Endodermal cell (in vitro differentiated cells): Measurements from ENCODE around the gene FLCN. TPM values are rescaled to one million over a fixed set of nuclear protein-coding genes. Genes with fewer than 3 reads are reported as not detected.

ENCODE experiments used
- DNase-seq: peaks from one replicate; pipeline ENCODE4 v3.0.0-alpha.2; 2017
- H3K27ac ChIP-seq: 2 replicates; pipeline ENCODE4 v1.5.1; 2013; ENCODE audit warnings: mild to moderate bottlenecking, low read depth, low read length, moderate library complexity
- H3K27me3 ChIP-seq: 2 replicates; pipeline ENCODE4 v1.6.1; 2013; ENCODE audit warnings: mild to moderate bottlenecking, low read length, moderate library complexity; ENCODE audit not compliant: insufficient read depth, control insufficient read depth, poor library complexity, severe bottlenecking
- H3K36me3 ChIP-seq: 2 replicates; pipeline ENCODE4 v1.7.0; 2013; ENCODE audit warnings: mild to moderate bottlenecking, low read length, moderate library complexity; ENCODE audit not compliant: control insufficient read depth, insufficient read depth
- H3K4me1 ChIP-seq: one replicate; pipeline ENCODE4 v1.7.0; 2013; ENCODE audit warnings: low read length; ENCODE audit not compliant: control insufficient read depth, insufficient read depth
- H3K4me3 ChIP-seq: 2 replicates; pipeline ENCODE4 v1.5.1; 2013; ENCODE audit warnings: mild to moderate bottlenecking, low read length, moderate library complexity
- H3K9ac ChIP-seq: 2 replicates; pipeline ENCODE4 v1.6.1; 2013; ENCODE audit warnings: mild to moderate bottlenecking, low read length, moderate library complexity; ENCODE audit not compliant: poor library complexity, severe bottlenecking; ENCODE audit errors: extremely low read depth
- H3K9me3 ChIP-seq: 2 replicates; pipeline ENCODE4 v1.6.1; 2013; ENCODE audit warnings: mild to moderate bottlenecking, low read length, moderate library complexity; ENCODE audit not compliant: control insufficient read depth
- H3K27ac Mint-ChIP-seq: 2 replicates; pipeline ENCODE4 v1.8.0; 2020; ENCODE audit warnings: mixed read lengths
- H3K27me3 Mint-ChIP-seq: 2 replicates; pipeline ENCODE4 v1.8.0; 2021; ENCODE audit warnings: mild to moderate bottlenecking, mixed read lengths; ENCODE audit not compliant: insufficient read depth
- H3K36me3 Mint-ChIP-seq: 2 replicates; pipeline ENCODE4 v1.8.0; 2020; ENCODE audit warnings: low read depth, mixed read lengths
- H3K4me1 Mint-ChIP-seq: 2 replicates; pipeline ENCODE4 v1.8.0; 2020; ENCODE audit warnings: mixed read lengths
- H3K4me3 Mint-ChIP-seq: 2 replicates; pipeline ENCODE4 v1.8.0; 2020; ENCODE audit warnings: mild to moderate bottlenecking, moderate library complexity, mixed read lengths
- H3K9me3 Mint-ChIP-seq: 2 replicates; pipeline ENCODE4 v1.8.0; 2020; ENCODE audit warnings: mild to moderate bottlenecking, mixed read lengths
- CTCF ChIP-seq: fragments of 200-600 bp; sonication (generic); conservative IDR thresholded peaks from 2 replicates; pipeline ENCODE4 v1.5.0; 2021; ENCODE audit warnings: antibody characterized with exemption, mild to moderate bottlenecking
- WGBS, 2 experiments: methylation state at CpG; one replicate each; pipeline versions ENCODE4 v1.1.5 to v1.1.7; 2013; ENCODE audit warnings: missing lambda C conversion rate in 2 of 2, mixed read lengths in 1 of 2; ENCODE audit not compliant: insufficient coverage in 1 of 2, insufficient read length in 1 of 2; 5-methylcytosine and 5-hydroxymethylcytosine counted together
- total RNA-seq, 2 donors: library from RNA; stranded (reverse); fragmentation: NEBNext Ultra II Directional in 1 of 2; extraction: Animal tissue kit (Norgen Biotek cat#: 25700) in 1 of 2; gene quantifications; 2 replicates in 1 of 2; 3 replicates in 1 of 2; pipeline ENCODE4 v1.2.1, GENCODE V29; 2021

Gene FLCN
- total RNA-seq, 2 donors from 2014 or later, result 41.8 to 47.2 TPM

- Histone ChIP-seq H3K4me3 (no peak overlapping the region), H3K9me3 (no peaks in the 10 kb centered on the region), H3K9ac (no peak overlapping the region), H3K36me3 (peaks cover 7% of the 10 kb centered on the region), H3K4me1 (no peaks in the 10 kb centered on the region), H3K27me3 (peaks cover 13% of the 10 kb centered on the region), H3K27ac (no peak overlapping the region)
- H3K27ac Mint-ChIP-seq, result no peak overlapping the region
- no peaks in the 10 kb centered on the region for H3K27me3 Mint-ChIP-seq
- WGBS, 2 experiments, result 97 to 100% methylated on average over 3 to 6 of the region's 8 CpGs
- no peak for TF ChIP-seq CTCF
- no peak for DNase-seq
- peaks cover 12% of the 10 kb centered on the region for H3K36me3 Mint-ChIP-seq
- no peak overlapping the region for H3K4me3 Mint-ChIP-seq
- H3K9me3 Mint-ChIP-seq, result peaks cover 2% of the 10 kb centered on the region
- H3K4me1 Mint-ChIP-seq, result no peaks in the 10 kb centered on the region
Measured at GRCh38 chr17:17207998-17208397, 29.0 kb downstream of the FLCN start.

GRCh38 chr17:17206913-17207335, 30.0 kb downstream of the FLCN start:
- no peak overlapping the region for H3K27ac ChIP-seq
- H3K27me3 ChIP-seq, result peaks cover 13% of the 10 kb centered on the region
- no peak overlapping the region for H3K27ac Mint-ChIP-seq
- no peak for TF ChIP-seq CTCF
- no peaks in the 10 kb centered on the region for H3K4me1 Mint-ChIP-seq
- 93 to 94% methylated on average over 11 to 16 of the region's 16 CpGs for WGBS, 2 experiments
- H3K4me3 ChIP-seq, result no peak overlapping the region
- peaks cover 2% of the 10 kb centered on the region for H3K9me3 Mint-ChIP-seq
- H3K36me3 Mint-ChIP-seq, result peaks cover 7% of the 10 kb centered on the region
- H3K4me1 ChIP-seq, result no peaks in the 10 kb centered on the region
- no peaks in the 10 kb centered on the region for H3K27me3 Mint-ChIP-seq
- H3K9me3 ChIP-seq, result no peaks in the 10 kb centered on the region
- H3K9ac ChIP-seq, result no peak overlapping the region
- H3K36me3 ChIP-seq, result peaks cover 4% of the 10 kb centered on the region
- H3K4me3 Mint-ChIP-seq, result no peak overlapping the region
- DNase-seq, result no peak

GRCh38 chr17:17206124-17206912, 30.6 kb downstream of the FLCN start, which contains the start of gene PLD6:
TSS of gene PLD6 (minus strand) at chr17:17206333. CDS start at chr17:17206286, 47 bp downstream.
- H3K4me3 ChIP-seq, result no peak within 1 kb of the TSS
- peaks cover 13% of the 10 kb centered on the region for H3K27me3 ChIP-seq
- no peaks in the 10 kb centered on the region for H3K9me3 ChIP-seq
- H3K9me3 Mint-ChIP-seq, result peaks cover 2% of the 10 kb centered on the region
- no peak within 1 kb of the TSS for H3K27ac ChIP-seq
- H3K4me3 Mint-ChIP-seq, result no peak within 1 kb of the TSS
- peaks cover 3% of the 10 kb centered on the region for H3K36me3 Mint-ChIP-seq
- H3K36me3 ChIP-seq, result peaks cover 1% of the 10 kb centered on the region
- H3K9ac ChIP-seq, result no peak within 1 kb of the TSS
- no peaks in the 10 kb centered on the region for H3K27me3 Mint-ChIP-seq
- 67 to 68% methylated on average over 44 to 76 of the region's 78 CpGs for WGBS, 2 experiments
- H3K27ac Mint-ChIP-seq, result no peak within 1 kb of the TSS
- TF ChIP-seq CTCF, result no peak
- DNase-seq, result no peak
- no peaks in the 10 kb centered on the region for H3K4me1 ChIP-seq
- no peaks in the 10 kb centered on the region for H3K4me1 Mint-ChIP-seq
